Hematopoietic multipotent progenitor cell treated with erythropoietin and hydrocortisone succinate and interleukin-3 and kit ligand, for 17 days (in vitro differentiated cells): ENCODE data around the gene TAS1R3.
"Not testable (repeated sequence)": the region's sequence is repeated elsewhere in the genome, so short reads cannot be mapped to it uniquely, and the experiment has no call there.

Experiments used
- DNase-seq: peaks from one replicate; pipeline ENCODE4 v3.0.0-alpha.2; 2015; ENCODE audit warnings: low spot score

TAS1R3 gene

DNA sequence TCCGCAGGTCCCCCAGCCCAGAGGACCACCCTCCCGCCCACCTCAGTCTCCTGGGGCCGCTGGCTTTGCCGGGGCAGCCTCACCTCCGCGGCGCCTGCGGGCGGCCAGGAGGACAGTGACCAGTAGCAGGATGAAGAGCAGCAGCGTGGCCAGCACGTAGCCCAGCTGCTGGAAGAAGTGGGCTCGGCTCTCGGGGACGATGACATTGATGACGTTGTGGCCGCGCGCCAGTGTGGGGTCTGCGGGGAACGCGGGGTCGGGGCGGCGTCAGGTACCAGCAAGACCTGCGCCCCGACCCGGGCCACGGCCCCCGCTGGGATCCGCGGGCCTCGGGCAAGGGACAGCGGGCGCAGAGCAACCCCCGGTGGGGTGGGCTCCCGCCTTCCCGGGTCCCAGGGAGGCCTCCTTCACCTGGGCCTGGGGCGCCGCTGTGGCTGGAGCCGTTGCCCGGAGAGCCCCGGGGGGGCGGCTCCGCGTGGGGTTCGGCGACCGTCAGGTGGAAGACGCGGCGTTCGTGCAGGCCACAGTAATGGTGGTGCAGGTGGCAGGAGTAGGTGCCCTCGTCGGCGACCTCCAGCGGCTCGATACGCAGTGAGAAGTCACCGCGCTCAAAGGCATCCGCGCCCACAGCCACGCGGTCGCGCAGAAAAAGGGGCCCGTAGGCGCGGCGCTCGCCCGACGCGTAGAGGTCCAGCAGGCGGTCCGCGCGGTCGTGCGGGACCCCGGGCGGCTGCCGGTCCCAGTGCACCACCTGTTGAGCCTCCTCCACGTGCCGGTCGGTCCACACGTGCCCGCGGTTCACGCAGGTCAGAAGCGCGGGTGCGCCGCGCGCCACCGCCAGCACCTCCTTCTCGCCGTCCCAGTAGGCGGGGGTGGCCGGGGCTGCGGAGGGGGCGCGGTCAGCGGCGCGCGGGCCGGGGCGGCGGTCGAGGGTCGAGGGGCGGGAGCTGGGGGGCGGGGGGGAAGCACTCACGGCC, 23.5 kb downstream of the TAS1R3 start:
- no peak for DNase-seq

DNA sequence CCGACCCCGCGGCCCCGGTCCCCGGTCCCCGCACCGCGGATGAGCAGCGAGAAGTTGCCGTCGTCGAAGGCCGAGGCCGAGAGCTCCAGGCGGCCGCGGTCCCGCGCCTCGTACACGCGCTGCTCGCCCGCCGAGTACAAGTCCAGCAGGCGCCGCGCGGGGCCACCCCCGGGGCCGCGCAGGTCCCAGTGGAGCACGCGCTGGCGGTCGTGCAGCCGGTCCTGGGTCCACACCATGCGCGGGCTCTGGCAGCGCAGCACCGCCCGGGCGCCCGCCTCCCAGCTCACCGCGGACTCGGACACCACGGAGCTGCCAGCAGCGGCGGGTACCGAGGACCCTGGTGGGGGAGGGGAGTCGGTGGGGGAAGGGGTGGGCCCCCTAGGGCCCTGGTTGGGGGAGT, 24.3 kb downstream of the TAS1R3 start:
- DNase-seq: no peak

DNA sequence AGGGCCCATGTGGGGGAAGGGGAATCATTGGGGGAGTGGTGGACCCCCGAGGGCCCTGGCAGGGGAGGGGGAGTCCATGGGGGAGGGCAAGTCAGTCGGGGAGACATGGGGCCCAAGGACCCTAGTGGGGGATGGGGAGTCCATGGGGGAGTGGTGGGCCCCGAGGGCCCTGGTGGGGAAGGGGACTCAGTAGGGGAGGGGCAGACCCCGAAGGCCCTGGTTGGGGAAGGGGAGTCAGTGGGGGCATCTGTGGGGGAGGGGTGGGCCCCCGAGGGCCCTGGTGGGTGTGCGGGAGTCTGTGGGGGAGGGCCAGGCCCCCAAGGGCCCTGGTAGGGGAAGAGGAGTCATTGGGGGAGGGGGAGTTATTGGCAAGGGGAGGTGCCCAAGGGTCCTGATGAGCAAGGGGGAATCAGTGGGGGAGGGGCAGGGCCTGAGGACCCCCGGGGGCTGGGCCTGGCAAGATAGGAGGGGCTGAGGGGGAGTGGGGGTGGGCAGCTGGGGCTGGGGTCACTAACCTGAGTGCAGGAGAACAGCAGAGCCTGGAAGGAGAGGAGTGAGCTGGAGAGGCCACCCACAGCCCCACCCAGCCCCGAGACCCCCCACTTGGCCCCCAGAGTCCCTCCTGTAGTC, 25.2 kb downstream of the TAS1R3 start:
- DNase-seq: no peak

GRCh38 chr1:1356796-1357401, 25.8 kb downstream of the TAS1R3 start:
- no peak for DNase-seq

DNA sequence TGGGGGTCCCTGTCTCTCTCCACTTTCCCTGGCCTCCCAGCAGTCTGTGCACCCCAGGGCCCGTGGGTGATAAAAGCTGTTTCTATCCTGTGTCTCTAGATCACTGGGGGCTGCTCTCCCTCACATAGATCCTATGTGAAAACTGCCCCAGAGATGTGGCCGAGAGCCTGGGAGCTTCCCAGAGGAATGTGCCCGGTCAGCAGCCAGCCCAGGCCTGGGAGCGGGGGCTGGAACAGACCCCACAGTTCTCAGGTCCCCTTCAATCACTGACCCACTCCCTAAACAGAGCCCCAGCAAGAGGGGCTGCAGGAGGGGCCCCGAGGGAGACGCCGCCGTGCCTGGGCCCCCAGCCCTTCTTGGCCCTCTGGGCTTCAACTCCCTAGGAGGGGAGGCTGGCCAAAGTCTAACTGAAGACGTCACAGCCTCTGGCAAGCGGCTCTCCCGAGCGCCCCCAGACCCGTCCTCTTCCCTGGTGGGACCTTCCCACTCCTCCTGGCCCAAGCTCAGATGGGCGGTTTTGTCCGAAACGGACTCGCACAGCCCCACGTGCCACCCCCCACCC, 26.9 kb downstream of the TAS1R3 start:
- no peak for DNase-seq

GRCh38 chr1:1358433-1359271, 27.6 kb downstream of the TAS1R3 start, which contains the start of gene MXRA8:
Gene MXRA8 (minus strand): TSS chr1:1358555. CDS start chr1:1358504, 51 bp downstream.
- DNase-seq: no peak

GRCh38 chr1:1359308-1359663, 28.2 kb downstream of the TAS1R3 start:
- no peak for DNase-seq

- DNase-seq: no peak
Measured at GRCh38 chr1:1359664-1360468, 28.8 kb downstream of the TAS1R3 start.

DNA sequence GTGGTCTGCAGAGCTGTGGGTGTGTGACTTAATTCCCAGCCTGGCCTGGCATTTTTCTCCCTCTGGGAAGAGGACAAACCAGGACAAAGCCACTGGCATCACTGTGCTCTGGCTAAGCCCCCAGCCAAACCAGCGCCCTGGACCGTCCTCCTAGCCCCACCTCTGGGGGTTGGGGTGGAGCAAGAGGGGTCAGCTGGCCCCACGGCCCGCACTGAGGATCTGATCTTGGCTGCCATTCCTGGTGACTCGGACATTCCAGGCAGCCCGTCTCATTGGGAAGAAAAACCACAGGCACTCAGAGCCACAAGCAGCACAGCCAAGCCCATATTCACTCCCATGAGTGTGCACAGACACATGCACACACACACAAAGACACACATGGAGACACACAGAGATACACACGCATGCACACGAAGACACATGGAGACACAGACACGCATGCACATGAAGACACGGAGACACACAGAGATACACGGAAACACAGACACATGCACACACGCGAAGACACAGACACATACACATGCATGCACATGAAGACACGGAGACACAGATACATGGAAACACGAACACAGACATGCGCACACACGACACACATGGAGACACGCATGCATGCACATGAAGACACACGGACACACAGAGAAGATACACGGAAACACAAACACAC, 29.6 kb downstream of the TAS1R3 start:
- DNase-seq: no peak

DNA sequence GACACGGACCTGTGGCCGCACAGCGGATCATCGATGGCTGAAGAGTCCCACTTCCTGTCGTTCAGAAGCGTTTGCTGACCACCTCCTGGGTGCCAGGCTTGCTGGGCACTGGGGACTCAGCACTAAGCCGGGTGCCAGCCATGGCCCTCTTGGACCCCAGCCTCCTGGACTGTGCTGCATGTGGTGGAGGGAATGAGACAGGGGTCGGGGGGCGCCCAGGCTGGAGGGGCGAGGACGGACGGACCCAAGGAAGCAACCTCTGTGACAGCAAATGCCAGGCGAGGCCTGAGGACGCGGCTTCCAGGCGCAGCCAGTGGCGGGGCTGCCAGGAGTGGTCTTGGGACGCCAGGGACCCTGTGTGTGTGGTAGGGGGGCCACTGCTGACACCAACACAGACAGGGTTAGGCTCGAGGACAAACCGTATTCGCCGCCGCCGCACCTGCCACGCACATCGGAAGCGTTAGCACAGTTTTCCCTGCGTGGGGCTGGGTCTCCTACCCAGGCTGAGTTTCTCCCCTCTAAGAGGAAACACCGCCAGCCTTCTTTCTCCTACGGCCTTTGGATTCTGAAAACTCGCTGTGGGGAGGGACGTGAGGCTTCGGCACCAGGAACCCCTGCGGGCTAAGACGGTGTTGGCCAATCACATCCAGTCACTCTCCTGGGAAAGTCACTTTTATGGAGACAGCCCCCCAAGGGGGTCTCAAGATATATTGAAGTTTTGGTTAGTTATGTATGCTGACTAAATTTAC, 30.3 kb downstream of the TAS1R3 start:
- DNase-seq: no peak

GRCh38 chr1:1361982-1362423, 30.9 kb downstream of the TAS1R3 start:
- no peak for DNase-seq

GRCh38 chr1:1364266-1364665, 33.2 kb downstream of the TAS1R3 start:
- no peak for DNase-seq

DNA sequence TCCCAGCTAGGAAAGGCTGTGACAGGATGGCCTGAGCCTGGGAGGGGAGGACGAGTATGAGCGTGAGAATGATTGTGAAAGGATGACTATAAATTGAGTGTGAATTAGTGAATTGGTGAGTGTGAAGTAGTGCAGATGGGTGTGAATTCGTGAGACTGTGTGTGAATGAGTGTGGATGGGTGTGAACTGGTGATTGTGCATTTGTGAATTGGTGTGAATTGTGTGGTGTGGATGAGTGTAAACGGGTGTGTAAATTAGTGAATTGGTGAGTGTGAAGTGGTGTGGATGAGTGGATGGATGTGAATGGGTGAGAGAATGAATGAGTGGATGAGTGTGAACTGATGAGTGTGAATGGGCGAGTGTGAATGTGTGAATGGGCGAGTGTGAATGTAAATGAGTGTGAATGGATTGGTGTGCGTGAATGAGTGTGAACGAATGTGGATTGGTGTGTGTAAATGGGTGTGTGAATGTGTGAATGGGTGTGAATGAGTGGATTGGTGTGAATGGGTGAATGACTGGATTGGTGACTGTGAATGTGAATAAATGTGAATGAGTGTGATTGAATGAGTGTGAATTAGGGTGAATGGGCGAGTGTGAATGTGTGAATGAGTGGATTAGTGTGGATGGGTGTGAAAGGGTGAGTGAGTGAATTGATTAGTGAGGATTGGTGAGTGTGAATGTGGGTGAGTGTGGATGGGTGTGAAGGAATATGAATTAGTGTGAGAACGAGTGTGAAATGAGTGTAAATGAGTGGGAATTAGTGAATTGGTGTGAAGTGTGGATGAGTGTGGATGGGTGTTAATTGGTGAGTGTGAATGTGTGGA, 35.0 kb downstream of the TAS1R3 start:
- DNase-seq: no peak

GRCh38 chr1:1366699-1367066, 35.6 kb downstream of the TAS1R3 start:
- no peak for DNase-seq

DNA sequence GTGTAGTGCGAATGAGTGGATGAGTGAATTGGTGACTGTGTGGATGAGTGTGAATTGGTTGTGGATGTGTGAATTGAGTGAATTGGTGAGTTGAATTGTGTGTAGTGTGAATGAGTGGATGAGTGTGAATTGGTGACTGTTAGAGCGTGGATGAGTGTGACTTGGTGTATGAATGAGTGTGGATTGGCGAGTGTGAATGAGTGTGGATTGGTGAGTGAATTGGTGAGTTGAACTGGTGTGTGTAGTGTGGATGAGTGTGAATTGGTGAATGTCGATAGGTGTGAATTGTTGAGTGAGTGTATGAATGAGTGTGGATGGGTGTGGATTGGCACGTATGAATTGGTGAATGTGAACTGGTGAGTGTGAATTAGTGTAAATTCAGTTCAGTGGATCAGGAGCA, 36.2 kb downstream of the TAS1R3 start:
- DNase-seq: no peak

- DNase-seq: not testable (repeated sequence)
Measured at GRCh38 chr1:1370094-1370493, 39.0 kb downstream of the TAS1R3 start.

GRCh38 chr1:1370771-1371300, 39.8 kb downstream of the TAS1R3 start:
- DNase-seq: no peak

DNA sequence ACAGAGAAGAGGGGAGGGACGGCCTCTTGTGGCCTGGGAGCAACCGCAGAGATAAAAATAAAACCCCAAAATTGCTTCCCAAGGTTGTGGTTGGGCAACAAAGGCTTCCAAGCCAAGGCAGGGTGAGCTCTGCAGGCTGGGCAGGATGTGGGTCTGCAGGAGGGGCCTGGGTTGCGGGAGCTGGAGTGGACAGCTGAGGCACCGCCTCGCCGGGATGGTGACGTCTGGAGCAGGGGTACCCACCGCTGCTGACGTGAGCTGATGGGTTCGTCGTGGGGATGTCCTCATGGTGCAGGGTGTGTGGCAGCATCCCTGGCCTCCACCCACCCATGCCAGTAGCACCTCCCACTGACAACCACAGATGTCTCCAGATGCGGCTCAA, 40.3 kb downstream of the TAS1R3 start:
- no peak for DNase-seq
